Bronchial epithelial cell (primary cell): ENCODE measurements around the gene NOL4L. TPM values are rescaled to one million over a fixed set of nuclear protein-coding genes. Genes with fewer than 3 reads are reported as not detected.

Experiments
- DNase-seq: peaks from one replicate; pipeline ENCODE4 v3.0.0-alpha.2; 2010; ENCODE audit warnings: low read depth
- FAIRE-seq: peaks from 2 replicates; lab custom pipeline; 2011; peaks lifted over from hg19 to GRCh38; lab: Jason Lieb, UNC
- H3K27me3 ChIP-seq: 2 replicates; pipeline ENCODE4 v1.5.1; 2011; ENCODE audit warnings: low read length; ENCODE audit not compliant: control insufficient read depth, insufficient read depth
- H3K36me3 ChIP-seq: 2 replicates; pipeline ENCODE4 v1.5.1; 2011; ENCODE audit warnings: low read length; ENCODE audit not compliant: control insufficient read depth, insufficient read depth
- H3K4me3 ChIP-seq: 2 replicates; pipeline ENCODE4 v1.5.1; 2011; ENCODE audit warnings: mild to moderate bottlenecking, low read depth, low read length, control low read depth
- total RNA-seq: library from RNA; depleted of rRNA; stranded (reverse); fragments of >200 nt; gene quantifications from 2 replicates; pipeline ENCODE4 v1.2.1, GENCODE V29; 2014
- TF ChIP-seq, protein P1 (sequence below): IDR thresholded peaks from 2 replicates; pipeline ENCODE4 v1.5.1; 2011; ENCODE audit warnings: mild to moderate bottlenecking, moderate library complexity, low read length, control low read depth, inconsistent platforms; ENCODE audit not compliant: insufficient read depth, severe bottlenecking

Gene NOL4L
- total RNA-seq, 1 donor from 2014 or later, result 1.8 TPM

DNA sequence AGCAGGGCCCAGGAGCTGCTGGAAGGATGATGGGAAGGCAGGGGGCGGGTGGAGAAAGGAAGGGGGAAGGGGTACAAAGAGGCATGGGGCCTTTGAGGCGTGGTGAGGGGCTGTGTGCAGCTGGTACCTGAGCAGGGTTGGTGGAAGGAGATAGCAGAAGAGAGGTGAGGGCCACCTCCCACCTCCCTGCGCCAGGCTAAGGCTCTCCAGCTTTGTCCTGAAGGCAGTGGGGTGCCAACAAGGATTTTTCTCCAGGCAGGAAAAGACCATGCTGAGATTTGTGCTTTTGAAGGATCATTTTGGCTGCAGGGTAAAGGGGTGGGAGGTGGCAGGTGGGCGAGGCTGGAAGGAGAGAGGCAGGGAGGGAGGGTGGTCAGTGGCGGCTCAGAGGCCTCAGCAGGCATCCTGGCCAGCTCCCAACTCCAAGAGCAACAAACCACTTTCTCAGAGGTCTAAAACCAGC, 40.8 kb downstream of the NOL4L start:
- TF ChIP-seq, protein P1, sequence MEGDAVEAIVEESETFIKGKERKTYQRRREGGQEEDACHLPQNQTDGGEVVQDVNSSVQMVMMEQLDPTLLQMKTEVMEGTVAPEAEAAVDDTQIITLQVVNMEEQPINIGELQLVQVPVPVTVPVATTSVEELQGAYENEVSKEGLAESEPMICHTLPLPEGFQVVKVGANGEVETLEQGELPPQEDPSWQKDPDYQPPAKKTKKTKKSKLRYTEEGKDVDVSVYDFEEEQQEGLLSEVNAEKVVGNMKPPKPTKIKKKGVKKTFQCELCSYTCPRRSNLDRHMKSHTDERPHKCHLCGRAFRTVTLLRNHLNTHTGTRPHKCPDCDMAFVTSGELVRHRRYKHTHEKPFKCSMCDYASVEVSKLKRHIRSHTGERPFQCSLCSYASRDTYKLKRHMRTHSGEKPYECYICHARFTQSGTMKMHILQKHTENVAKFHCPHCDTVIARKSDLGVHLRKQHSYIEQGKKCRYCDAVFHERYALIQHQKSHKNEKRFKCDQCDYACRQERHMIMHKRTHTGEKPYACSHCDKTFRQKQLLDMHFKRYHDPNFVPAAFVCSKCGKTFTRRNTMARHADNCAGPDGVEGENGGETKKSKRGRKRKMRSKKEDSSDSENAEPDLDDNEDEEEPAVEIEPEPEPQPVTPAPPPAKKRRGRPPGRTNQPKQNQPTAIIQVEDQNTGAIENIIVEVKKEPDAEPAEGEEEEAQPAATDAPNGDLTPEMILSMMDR, result no peak
- Histone ChIP-seq H3K4me3 (no peak overlapping the region), H3K27me3 (peaks cover 6% of the 10 kb centered on the region), H3K36me3 (no peaks in the 10 kb centered on the region)
- FAIRE-seq (no peak), DNase-seq (no peak)

DNA sequence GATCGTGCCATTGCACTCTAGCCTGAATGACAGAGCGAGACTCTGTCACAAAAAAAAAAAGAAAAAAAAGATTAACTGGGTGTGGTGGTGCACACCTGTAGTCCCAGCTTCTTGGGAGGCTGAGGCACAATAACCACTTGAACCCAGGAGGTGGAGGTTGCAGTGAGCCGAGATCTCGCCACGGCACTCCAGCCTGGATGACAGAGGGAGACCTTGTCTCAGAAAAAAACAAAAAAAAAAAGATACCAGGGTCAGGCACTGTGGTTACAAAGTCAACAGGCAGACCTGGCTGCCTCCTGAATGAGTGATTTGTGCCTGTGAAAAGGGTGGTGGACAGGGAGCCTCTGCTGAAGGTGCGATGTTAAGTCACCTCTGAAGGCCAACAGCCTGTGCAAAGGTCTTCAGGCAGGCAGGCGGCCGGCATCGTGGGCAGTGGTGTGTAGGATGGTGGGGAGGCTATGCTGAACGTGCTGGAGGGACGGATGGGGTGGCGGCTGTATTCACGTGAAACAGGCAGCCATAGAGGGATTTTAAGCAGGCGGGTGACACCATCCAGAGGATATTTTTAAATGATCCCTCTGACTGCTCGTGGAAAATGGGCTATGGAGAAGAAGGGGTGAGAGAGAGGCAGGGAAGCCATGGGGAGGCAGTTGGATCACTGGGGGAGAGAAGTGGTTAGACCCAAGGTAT, 41.4 kb downstream of the NOL4L start:
- DNase-seq, result no peak
- Histone ChIP-seq H3K36me3 (no peaks in the 10 kb centered on the region), H3K4me3 (no peak overlapping the region), H3K27me3 (peaks cover 6% of the 10 kb centered on the region)
- no peak for FAIRE-seq
- TF ChIP-seq, protein P1, result no peak

DNA sequence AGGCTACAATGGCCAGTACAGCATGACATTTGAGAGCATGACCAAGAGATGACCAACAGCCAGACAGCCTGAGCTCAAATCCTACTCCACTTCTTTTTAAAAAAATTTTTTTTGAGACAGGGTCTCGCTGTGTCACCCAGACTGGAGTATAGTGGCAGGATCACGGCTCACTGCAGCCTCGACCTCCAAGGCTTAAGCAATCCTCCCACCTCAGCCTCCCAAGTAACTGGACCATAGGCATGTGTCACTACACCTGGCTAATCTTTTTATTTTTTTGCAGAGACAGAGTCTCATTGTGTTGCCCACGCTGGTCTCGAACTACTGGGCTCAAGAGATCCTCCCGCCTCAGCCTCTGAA, 42.9 kb downstream of the NOL4L start:
- FAIRE-seq (no peak), DNase-seq (no peak)
- Histone ChIP-seq H3K27me3 (peaks cover 9% of the 10 kb centered on the region), H3K36me3 (no peaks in the 10 kb centered on the region), H3K4me3 (no peak overlapping the region)
- TF ChIP-seq, protein P1, result no peak

DNA sequence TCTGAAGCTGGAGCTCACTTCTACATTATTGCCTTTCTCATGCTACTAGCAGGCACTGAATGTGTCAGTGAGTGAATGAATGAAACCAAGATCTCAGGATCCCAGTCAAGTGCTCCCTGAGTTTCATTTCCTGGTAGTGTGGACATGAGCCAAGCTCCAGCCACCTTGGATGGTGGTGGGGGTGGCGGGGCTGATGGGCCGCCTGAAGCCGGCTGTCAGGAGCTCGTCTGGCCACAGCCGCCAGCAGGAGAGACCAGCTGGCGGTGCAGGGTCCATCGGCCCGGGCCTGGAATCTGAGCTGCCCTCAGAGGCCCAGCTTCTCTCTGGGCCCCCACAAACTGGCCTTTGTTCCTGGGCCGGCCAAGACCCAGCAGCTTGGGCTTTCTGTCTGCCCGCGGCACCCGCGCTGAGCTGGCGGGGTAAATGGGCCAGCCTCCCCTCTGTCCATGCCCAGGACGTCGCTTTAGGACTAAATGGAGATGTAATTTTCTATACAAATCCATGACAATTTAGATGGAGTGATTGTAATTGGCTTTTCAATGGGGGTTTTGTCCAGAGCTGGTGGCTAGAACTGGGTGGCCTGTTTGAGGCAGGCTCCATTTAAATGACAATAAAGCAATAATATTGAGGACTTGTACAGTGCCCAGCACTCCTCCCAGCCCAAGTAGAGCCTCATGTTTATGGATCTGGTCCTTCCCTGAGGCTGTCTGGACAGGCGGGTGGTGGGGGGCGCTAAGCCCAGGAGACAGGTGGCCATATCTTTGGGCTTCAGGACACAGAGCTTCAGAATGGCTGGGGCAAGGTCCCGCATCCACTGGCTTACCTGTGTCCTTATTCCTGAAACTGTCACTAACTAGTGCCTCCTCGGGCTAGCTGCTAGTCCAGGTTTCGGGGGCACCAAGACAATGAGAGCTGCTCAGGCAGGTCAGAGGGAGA, 43.5 kb downstream of the NOL4L start:
- Histone ChIP-seq H3K36me3 (no peaks in the 10 kb centered on the region), H3K4me3 (no peak overlapping the region), H3K27me3 (peaks cover 9% of the 10 kb centered on the region)
- TF ChIP-seq, protein P1, result no peak
- DNase-seq (no peak), FAIRE-seq (no peak)

DNA sequence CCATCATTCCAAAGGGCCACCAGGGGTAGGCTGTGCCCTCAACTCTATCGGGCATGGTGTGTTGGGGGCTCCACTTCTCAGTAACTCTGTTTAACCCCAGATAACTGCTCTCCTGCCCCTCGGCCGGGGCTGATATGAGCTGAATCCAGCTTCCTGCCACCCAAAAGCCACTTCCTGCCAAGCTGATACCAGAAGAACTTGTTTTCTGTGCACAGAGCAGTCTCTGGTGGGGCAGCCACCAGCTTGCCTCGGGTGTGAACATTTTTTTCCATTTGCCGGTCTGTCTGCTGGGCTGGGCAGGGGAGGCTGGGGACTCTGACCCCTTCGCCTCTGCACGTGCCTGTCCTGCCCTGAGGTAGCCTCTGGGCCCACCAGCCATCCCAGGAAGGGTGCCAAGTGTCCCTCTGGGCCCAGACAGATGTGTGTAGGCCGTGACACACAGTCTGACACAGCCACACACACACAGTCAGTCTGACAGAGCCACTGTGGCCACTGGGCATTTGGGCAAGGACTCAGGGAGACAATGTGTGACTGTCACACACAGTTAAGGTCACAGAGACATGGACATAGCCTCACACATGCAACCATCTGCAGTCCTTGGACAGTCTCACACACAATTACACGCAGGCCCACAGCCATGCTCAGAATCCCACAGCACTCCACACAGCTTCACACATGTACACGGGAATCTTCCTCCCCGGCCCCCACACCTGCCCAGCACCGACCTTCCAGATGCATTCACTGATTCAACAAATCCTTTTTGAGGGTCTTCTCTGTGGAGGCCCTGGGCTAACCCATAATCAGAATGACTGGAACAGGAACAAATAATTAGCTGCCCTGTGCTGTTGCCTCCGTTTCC, 45.1 kb downstream of the NOL4L start:
- Histone ChIP-seq H3K4me3 (no peak overlapping the region), H3K36me3 (no peaks in the 10 kb centered on the region), H3K27me3 (peaks cover 9% of the 10 kb centered on the region)
- TF ChIP-seq, protein P1, result no peak
- peak; percentile 36 for FAIRE-seq
- DNase-seq, result peak; percentile 26
